ENCODE results near the gene KLHL35.

DNA sequence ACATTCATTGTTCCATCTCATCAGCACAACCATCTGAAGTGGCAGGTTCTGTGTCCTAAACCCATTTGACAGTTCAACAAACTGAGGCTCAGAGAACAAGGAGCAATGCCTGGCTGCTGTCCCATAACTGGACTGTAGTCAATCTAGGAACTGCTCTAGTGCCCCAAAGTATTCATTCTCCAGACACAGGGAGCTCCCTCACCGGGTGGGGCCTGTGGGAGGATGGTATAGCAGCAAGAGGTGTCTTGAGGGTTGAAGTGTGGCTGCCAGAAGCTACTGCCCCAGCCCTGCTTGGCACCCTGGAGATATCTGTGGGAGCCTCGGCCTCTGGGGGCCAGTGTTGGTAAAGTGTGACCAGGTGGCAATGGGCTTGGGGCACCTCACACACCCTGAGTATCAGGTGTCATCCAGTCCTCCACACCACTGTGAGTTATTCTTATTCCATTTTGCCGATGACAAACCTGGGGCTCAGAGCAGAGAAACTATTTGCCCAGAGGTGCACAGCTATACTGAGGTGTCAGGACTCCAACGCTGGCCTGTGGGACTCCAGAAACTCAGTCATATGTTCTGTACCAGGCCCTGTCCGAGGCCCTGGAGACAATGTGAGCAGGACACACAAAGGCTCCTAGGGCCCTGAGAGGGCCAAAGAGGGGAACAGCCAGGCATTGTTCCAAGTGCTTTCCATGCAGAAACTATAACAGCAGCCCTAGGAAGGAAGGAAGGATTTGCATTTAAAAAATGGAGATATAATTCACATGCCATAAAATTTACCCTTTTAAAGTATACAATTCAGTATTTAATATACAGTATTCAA lies 46.0 kb upstream of the KLHL35 start:
- no peak for TF ChIP-seq POLR2A (IDR thresholded peaks at IDR 0.05)
- TF ChIP-seq, protein P1, sequence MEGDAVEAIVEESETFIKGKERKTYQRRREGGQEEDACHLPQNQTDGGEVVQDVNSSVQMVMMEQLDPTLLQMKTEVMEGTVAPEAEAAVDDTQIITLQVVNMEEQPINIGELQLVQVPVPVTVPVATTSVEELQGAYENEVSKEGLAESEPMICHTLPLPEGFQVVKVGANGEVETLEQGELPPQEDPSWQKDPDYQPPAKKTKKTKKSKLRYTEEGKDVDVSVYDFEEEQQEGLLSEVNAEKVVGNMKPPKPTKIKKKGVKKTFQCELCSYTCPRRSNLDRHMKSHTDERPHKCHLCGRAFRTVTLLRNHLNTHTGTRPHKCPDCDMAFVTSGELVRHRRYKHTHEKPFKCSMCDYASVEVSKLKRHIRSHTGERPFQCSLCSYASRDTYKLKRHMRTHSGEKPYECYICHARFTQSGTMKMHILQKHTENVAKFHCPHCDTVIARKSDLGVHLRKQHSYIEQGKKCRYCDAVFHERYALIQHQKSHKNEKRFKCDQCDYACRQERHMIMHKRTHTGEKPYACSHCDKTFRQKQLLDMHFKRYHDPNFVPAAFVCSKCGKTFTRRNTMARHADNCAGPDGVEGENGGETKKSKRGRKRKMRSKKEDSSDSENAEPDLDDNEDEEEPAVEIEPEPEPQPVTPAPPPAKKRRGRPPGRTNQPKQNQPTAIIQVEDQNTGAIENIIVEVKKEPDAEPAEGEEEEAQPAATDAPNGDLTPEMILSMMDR (IDR thresholded peaks at IDR 0.05) = no peak
